ENCODE measurements around the gene ZBTB43. TPM values are rescaled to one million over a fixed set of nuclear protein-coding genes. Genes with fewer than 3 reads are reported as not detected.
A peak's percentile ranks its signal among the peaks of the same experiment; 100 is the strongest.
"Not testable (repeated sequence)": the region's sequence is repeated elsewhere in the genome, so short reads cannot be mapped to it uniquely, and the experiment has no call there.

The ZBTB43 gene
- total RNA-seq, 1 donor from 2014 or later, result 15.5 TPM

GRCh38 chr9:126777733-126778132 lies 27.1 kb upstream of the ZBTB43 start:
- Histone ChIP-seq H3K4me3 (no peak overlapping the region), H3K9me3 (no peaks in the 10 kb centered on the region), H3K4me1 (no peaks in the 10 kb centered on the region), H3K36me3 (no peaks in the 10 kb centered on the region), H3K27me3 (no peaks in the 10 kb centered on the region), H3K27ac (no peak overlapping the region)
- TF ChIP-seq POLR2AphosphoS5 (IDR thresholded peaks at IDR 0.05; ENCODE audit: insufficient read depth in 1 of 2, low read depth in 1 of 2) (no peak), CTCF (IDR thresholded peaks at IDR 0.05) (no peak), POLR2A (IDR thresholded peaks at IDR 0.05) (no peak)
- intact Hi-C loops (cut with DNase I), result no loop called here
- no peak for DNase-seq (ENCODE audit: extremely low spot score in 2 of 2)

GRCh38 chr9:126778141-126778540 lies 26.7 kb upstream of the ZBTB43 start:
- DNase-seq (ENCODE audit: extremely low spot score in 2 of 2), result no peak
- Histone ChIP-seq H3K4me1 (no peaks in the 10 kb centered on the region), H3K27me3 (no peaks in the 10 kb centered on the region), H3K36me3 (no peaks in the 10 kb centered on the region), H3K4me3 (no peak overlapping the region), H3K9me3 (no peaks in the 10 kb centered on the region), H3K27ac (no peak overlapping the region)
- TF ChIP-seq POLR2A (IDR thresholded peaks at IDR 0.05) (no peak), CTCF (IDR thresholded peaks at IDR 0.05) (no peak), POLR2AphosphoS5 (IDR thresholded peaks at IDR 0.05; ENCODE audit: insufficient read depth in 1 of 2, low read depth in 1 of 2) (no peak)
- intact Hi-C loops (cut with DNase I), result no loop called here

- H3K4me1 ChIP-seq; H3K36me3 ChIP-seq; DNase-seq (ENCODE audit: extremely low spot score in 2 of 2); H3K9me3 ChIP-seq; H3K4me3 ChIP-seq; H3K27me3 ChIP-seq; H3K27ac ChIP-seq; intact Hi-C loops (cut with DNase I): not testable (repeated sequence)
Observed at GRCh38 chr9:126778696-126779095, 26.1 kb upstream of the ZBTB43 start.

- no peak overlapping the region for H3K27ac ChIP-seq
- no peaks in the 10 kb centered on the region for H3K4me1 ChIP-seq
- TF ChIP-seq POLR2AphosphoS5 (IDR thresholded peaks at IDR 0.05; ENCODE audit: insufficient read depth in 1 of 2, low read depth in 1 of 2) (no peak), POLR2A (IDR thresholded peaks at IDR 0.05) (no peak), CTCF (IDR thresholded peaks at IDR 0.05) (peak; percentile 85 to 96 (median 90))
- intact Hi-C loops (cut with DNase I), result loop anchor here (1.0 to 5.0 kb wide), 3 partner anchors 79 to 1661 kb away; no protein-coding TSS in a partner anchor
- H3K36me3 ChIP-seq, result no peaks in the 10 kb centered on the region
- H3K9me3 ChIP-seq, result no peaks in the 10 kb centered on the region
- H3K27me3 ChIP-seq, result no peaks in the 10 kb centered on the region
- no peak for DNase-seq (ENCODE audit: extremely low spot score in 2 of 2)
- H3K4me3 ChIP-seq, result no peak overlapping the region
Observed at GRCh38 chr9:126781186-126782052, 23.4 kb upstream of the ZBTB43 start.

- H3K4me1 ChIP-seq, result no peaks in the 10 kb centered on the region
- H3K9me3 ChIP-seq, result no peaks in the 10 kb centered on the region
- no peak overlapping the region for H3K27ac ChIP-seq
- no peaks in the 10 kb centered on the region for H3K36me3 ChIP-seq
- TF ChIP-seq POLR2AphosphoS5 (IDR thresholded peaks at IDR 0.05; ENCODE audit: insufficient read depth in 1 of 2, low read depth in 1 of 2) (no peak), CTCF (IDR thresholded peaks at IDR 0.05) (no peak)
- intact Hi-C loops (cut with DNase I), result loop anchor here (5.0 kb wide), 2 partner anchors 80 to 1660 kb away; no protein-coding TSS in a partner anchor
- no peak for DNase-seq (ENCODE audit: extremely low spot score in 2 of 2)
- no peak overlapping the region for H3K4me3 ChIP-seq
- H3K27me3 ChIP-seq, result no peaks in the 10 kb centered on the region
Observed at GRCh38 chr9:126782053-126782388, 22.8 kb upstream of the ZBTB43 start.

Data from vagina (tissue), 2 donors.